Trophoblast cell (in vitro differentiated cells and primary cell): ENCODE results near the gene PADI3.

Experiments
- DNase-seq, 2 donors: peaks; one replicate each; pipeline ENCODE4 v3.0.0-alpha.2; 2016
- H2AFZ ChIP-seq: 2 replicates; pipeline ENCODE4 v1.6.1; 2013; ENCODE audit warnings: low read length, moderate library complexity, mild to moderate bottlenecking; ENCODE audit not compliant: insufficient read depth, poor library complexity
- H2AK5ac ChIP-seq: 2 replicates; pipeline ENCODE4 v1.6.1; 2013; ENCODE audit warnings: mild to moderate bottlenecking, low read length
- H2BK120ac ChIP-seq: 2 replicates; pipeline ENCODE4 v1.6.1; 2013; ENCODE audit warnings: low read length, mild to moderate bottlenecking, moderate library complexity; ENCODE audit not compliant: insufficient read depth, poor library complexity
- H2BK12ac ChIP-seq: 2 replicates; pipeline ENCODE4 v1.6.1; 2013; ENCODE audit warnings: mild to moderate bottlenecking, low read length, moderate library complexity
- H2BK5ac ChIP-seq: 2 replicates; pipeline ENCODE4 v1.6.1; 2013; ENCODE audit warnings: low read length, low read depth, moderate library complexity, mild to moderate bottlenecking; ENCODE audit not compliant: poor library complexity
- H3K14ac ChIP-seq: 2 replicates; pipeline ENCODE4 v1.6.1; 2013; ENCODE audit warnings: mild to moderate bottlenecking, low read length
- H3K18ac ChIP-seq: 2 replicates; pipeline ENCODE4 v1.6.1; 2013; ENCODE audit warnings: mild to moderate bottlenecking, low read length
- H3K23ac ChIP-seq: 2 replicates; pipeline ENCODE4 v1.6.1; 2013; ENCODE audit warnings: low read length
- H3K27ac ChIP-seq: 2 replicates; pipeline ENCODE4 v1.5.1; 2013; ENCODE audit warnings: low read depth, mild to moderate bottlenecking, inconsistent platforms, low read length, moderate library complexity
- H3K27me3 ChIP-seq: 2 replicates; pipeline ENCODE4 v1.6.1; 2013; ENCODE audit warnings: inconsistent platforms, mild to moderate bottlenecking, low read length, moderate library complexity; ENCODE audit not compliant: insufficient read depth
- H3K36me3 ChIP-seq, 2 experiments: 1 replicate in 1 of 2; 2 replicates in 1 of 2; pipeline ENCODE4 v1.6.1; 2013; ENCODE audit warnings: low read length in 2 of 2, mild to moderate bottlenecking in 2 of 2, moderate library complexity in 1 of 2; ENCODE audit not compliant: insufficient read depth in 2 of 2, control insufficient read depth in 1 of 2
- H3K4ac ChIP-seq: 2 replicates; pipeline ENCODE4 v1.6.1; 2013; ENCODE audit warnings: low read depth, mild to moderate bottlenecking, low read length, moderate library complexity
- H3K4me1 ChIP-seq, 2 experiments: 1 replicate in 1 of 2; 2 replicates in 1 of 2; pipeline ENCODE4 v1.6.1; 2013; ENCODE audit warnings: low read length in 2 of 2, mild to moderate bottlenecking in 2 of 2, moderate library complexity in 1 of 2; ENCODE audit not compliant: insufficient read depth in 2 of 2, control insufficient read depth in 1 of 2
- H3K4me2 ChIP-seq: 2 replicates; pipeline ENCODE4 v1.6.1; 2013; ENCODE audit warnings: inconsistent platforms, mild to moderate bottlenecking, low read length, moderate library complexity
- H3K4me3 ChIP-seq: 2 replicates; pipeline ENCODE4 v1.5.1; 2013; ENCODE audit warnings: mild to moderate bottlenecking, low read depth, low read length, inconsistent platforms
- H3K79me1 ChIP-seq: one replicate; pipeline ENCODE4 v1.6.1; 2013; ENCODE audit warnings: low read length
- H3K79me2 ChIP-seq: 2 replicates; pipeline ENCODE4 v1.6.1; 2013; ENCODE audit warnings: low read length, mild to moderate bottlenecking; ENCODE audit not compliant: control insufficient read depth, insufficient read depth, poor library complexity
- H3K9ac ChIP-seq: 2 replicates; pipeline ENCODE4 v1.6.1; 2013; ENCODE audit warnings: mild to moderate bottlenecking, low read length
- H3K9me3 ChIP-seq: 2 replicates; pipeline ENCODE4 v1.6.1; 2013; ENCODE audit warnings: low read depth, mild to moderate bottlenecking, control low read depth, inconsistent platforms, low read length; ENCODE audit not compliant: insufficient read depth
- H4K12ac ChIP-seq: 2 replicates; pipeline ENCODE4 v1.6.1; 2013; ENCODE audit warnings: low read depth, mild to moderate bottlenecking, low read length, moderate library complexity
- H4K8ac ChIP-seq: 2 replicates; pipeline ENCODE4 v1.6.1; 2013; ENCODE audit warnings: low read depth, mild to moderate bottlenecking, low read length, moderate library complexity
- H4K91ac ChIP-seq: one replicate; pipeline ENCODE4 v1.6.1; 2013; ENCODE audit warnings: low read depth, mild to moderate bottlenecking, low read length, moderate library complexity
- WGBS: extraction: QIAGEN DNeasy Blood & Tissue Kit; methylation state at CpG from one replicate; pipeline ENCODE4 v1.1.7; 2013; ENCODE audit warnings: missing lambda C conversion rate; ENCODE audit not compliant: insufficient read length, insufficient coverage; ENCODE audit errors: extremely low coverage; 5-methylcytosine and 5-hydroxymethylcytosine counted together

Gene PADI3

DNA sequence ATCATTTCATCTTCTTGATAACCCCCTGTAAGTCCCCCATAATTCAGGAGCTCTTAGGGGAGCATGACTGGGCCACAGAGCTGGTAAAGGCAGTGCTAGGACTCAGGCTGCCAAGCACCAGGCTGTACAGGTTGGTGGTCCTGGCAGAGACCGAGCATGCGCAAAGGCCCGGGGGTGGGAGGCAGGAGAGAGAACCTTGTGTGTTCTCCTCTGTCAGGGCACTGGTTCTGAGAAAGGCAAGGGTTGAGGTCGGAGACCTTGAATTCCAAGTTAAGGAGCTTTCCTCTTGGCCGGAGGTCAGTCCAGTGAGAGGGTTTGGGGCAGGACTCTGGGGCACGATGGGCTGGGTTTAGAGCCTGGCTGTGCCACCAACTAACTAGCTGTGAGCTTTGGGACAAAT lies 23.2 kb downstream of the PADI3 start:
- Histone ChIP-seq H3K9ac (no peak overlapping the region), H3K4me2 (no peak overlapping the region), H3K9me3 (no peaks in the 10 kb centered on the region), H3K4me3 (no peak overlapping the region), H4K12ac (no peak overlapping the region), H3K36me3 (no peaks in the 10 kb centered on the region), H3K14ac (no peak overlapping the region), H4K91ac (no peak overlapping the region), H4K8ac (no peak overlapping the region), H2AK5ac (no peak overlapping the region), H3K27ac (no peak overlapping the region), H3K79me1 (no peaks in the 10 kb centered on the region), H3K27me3 (no peaks in the 10 kb centered on the region), H2BK120ac (no peak overlapping the region), H3K23ac (no peak overlapping the region), H2BK12ac (no peak overlapping the region), H2AFZ (no peak overlapping the region), H3K4ac (no peak overlapping the region), H2BK5ac (no peak overlapping the region), H3K79me2 (no peaks in the 10 kb centered on the region), H3K4me1 (no peaks in the 10 kb centered on the region), H3K18ac (no peak overlapping the region)
- WGBS, result no CpG with 5 or more reads among the region's 6 CpGs
- DNase-seq, result no peak

DNA sequence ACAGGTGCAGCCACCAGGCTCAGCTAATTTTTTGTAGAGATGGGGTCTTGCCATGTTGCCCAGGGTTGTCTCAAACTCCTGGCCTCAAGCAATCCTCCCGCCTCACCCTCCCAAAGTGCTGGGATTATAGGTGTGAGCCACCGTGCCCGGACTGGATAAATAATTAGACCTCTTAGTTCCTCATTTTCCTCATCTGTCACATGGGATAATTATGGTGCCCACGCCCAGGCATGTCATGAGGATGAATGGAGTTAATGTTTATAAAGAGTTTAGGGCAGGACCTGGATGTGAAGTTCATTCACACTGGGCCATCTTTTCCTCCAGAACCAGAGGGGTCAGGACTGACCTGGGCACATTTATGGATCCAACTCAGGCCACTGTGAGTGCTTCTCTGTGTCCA lies 23.7 kb downstream of the PADI3 start:
- H2BK12ac ChIP-seq, result no peak overlapping the region
- H3K14ac ChIP-seq, result no peak overlapping the region
- no peak overlapping the region for H3K27ac ChIP-seq
- H3K4ac ChIP-seq, result no peak overlapping the region
- H3K23ac ChIP-seq, result no peak overlapping the region
- H3K79me2 ChIP-seq, result no peaks in the 10 kb centered on the region
- no peaks in the 10 kb centered on the region for H3K4me1 ChIP-seq
- no peak for DNase-seq
- H2AK5ac ChIP-seq, result no peak overlapping the region
- WGBS, result no CpG with 5 or more reads among the region's 4 CpGs
- H4K8ac ChIP-seq, result no peak overlapping the region
- H3K9ac ChIP-seq, result no peak overlapping the region
- H2AFZ ChIP-seq, result no peak overlapping the region
- no peak overlapping the region for H4K12ac ChIP-seq
- no peaks in the 10 kb centered on the region for H3K9me3 ChIP-seq
- no peaks in the 10 kb centered on the region for H3K27me3 ChIP-seq
- H3K4me3 ChIP-seq, result peak overlapping the region; percentile 2
- no peak overlapping the region for H3K18ac ChIP-seq
- no peak overlapping the region for H3K4me2 ChIP-seq
- H3K79me1 ChIP-seq, result no peaks in the 10 kb centered on the region
- no peak overlapping the region for H4K91ac ChIP-seq
- no peak overlapping the region for H2BK5ac ChIP-seq
- H3K36me3 ChIP-seq, result no peaks in the 10 kb centered on the region
- H2BK120ac ChIP-seq, result no peak overlapping the region

DNA sequence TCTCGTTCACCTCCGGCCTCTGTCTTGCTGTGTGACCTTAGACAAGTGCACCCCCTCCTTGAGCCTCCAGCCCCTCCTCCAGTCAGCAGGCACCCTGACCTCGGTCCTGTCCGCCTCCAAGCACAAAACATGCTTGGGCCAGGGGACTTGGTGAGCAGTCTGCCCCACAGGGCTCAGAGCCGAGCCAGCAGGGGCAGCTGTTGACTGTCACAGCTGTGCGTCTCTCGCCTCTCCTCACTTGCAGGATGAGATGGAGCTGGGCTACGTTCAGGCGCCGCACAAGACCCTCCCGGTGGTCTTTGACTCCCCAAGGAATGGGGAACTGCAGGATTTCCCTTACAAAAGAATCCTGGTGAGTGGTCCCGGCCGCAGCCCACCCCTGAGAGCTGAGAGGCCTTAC lies 24.2 kb downstream of the PADI3 start:
- H3K14ac ChIP-seq, result no peak overlapping the region
- H3K4me2 ChIP-seq, result no peak overlapping the region
- no peak overlapping the region for H3K4ac ChIP-seq

DNA sequence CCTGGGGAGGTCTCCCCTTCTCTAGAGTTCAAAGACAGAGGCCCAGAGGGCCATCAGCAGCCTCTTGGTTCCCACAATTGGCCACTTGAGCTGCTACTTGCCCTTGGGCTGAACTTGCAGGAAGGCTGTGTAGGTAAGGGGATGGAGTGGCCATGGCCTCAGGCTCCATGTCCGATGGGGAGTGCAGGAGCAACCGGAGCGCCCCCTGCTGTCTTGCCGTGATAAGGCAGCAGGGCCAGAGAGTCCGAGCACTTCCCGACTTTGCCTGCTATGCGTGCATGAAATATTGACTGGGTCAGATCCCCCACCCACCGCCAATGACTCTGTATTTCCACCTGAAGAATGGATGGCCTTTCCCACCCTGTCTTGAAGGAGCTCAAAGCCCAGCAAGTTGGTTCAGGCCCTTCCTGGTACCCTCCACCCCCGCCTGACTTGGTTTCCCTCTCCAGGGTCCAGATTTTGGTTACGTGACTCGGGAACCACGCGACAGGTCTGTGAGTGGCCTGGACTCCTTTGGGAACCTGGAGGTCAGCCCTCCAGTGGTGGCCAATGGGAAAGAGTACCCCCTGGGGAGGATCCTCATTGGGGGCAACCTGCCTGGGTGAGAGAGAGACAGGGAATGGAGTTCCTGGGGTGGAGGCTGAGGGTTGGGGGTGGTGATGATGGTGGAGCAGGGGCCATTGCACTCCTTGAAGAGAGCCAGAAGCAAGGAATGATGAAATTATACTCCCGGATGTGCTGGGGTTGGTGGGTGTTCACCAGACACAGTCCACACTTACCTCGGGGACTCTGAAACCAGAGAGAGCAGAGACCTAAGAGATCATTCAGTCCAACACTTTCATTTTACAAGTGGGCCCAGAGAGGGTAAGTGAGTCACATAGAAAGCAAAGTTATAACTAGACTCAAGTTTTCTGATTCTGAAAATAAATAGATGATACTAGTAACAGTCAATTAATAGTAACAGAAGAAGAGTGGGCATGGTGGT lies 25.6 kb downstream of the PADI3 start:
- no peaks in the 10 kb centered on the region for H3K36me3 ChIP-seq
- no CpG with 5 or more reads among the region's 15 CpGs for WGBS

More for the DNA sequence above, 24.2 kb downstream of the PADI3 start:
- Histone ChIP-seq H3K9me3 (no peaks in the 10 kb centered on the region), H3K9ac (no peak overlapping the region), H3K79me2 (no peaks in the 10 kb centered on the region), H3K4me1 (no peaks in the 10 kb centered on the region), H3K36me3 (no peaks in the 10 kb centered on the region), H4K91ac (no peak overlapping the region), H3K27ac (no peak overlapping the region), H3K79me1 (no peaks in the 10 kb centered on the region), H2AFZ (no peak overlapping the region), H4K8ac (no peak overlapping the region), H3K23ac (no peak overlapping the region), H3K18ac (no peak overlapping the region), H2BK12ac (no peak overlapping the region), H2BK5ac (no peak overlapping the region), H2BK120ac (no peak overlapping the region), H3K27me3 (no peaks in the 10 kb centered on the region), H4K12ac (no peak overlapping the region), H2AK5ac (no peak overlapping the region), H3K4me3 (peak overlapping the region; percentile 2)
- no CpG with 5 or more reads among the region's 13 CpGs for WGBS
- DNase-seq, result no peak

More for the DNA sequence above, 25.6 kb downstream of the PADI3 start:
- no peak overlapping the region for H3K9ac ChIP-seq
- H3K4me3 ChIP-seq, result no peak overlapping the region
- H2AFZ ChIP-seq, result no peak overlapping the region
- no peaks in the 10 kb centered on the region for H3K4me1 ChIP-seq
- H3K27me3 ChIP-seq, result no peaks in the 10 kb centered on the region
- H4K8ac ChIP-seq, result no peak overlapping the region
- H3K18ac ChIP-seq, result no peak overlapping the region
- no peak overlapping the region for H2BK120ac ChIP-seq
- no peak overlapping the region for H2AK5ac ChIP-seq
- no peak overlapping the region for H2BK12ac ChIP-seq
- H3K4me2 ChIP-seq, result no peak overlapping the region
- H3K79me2 ChIP-seq, result no peaks in the 10 kb centered on the region
- no peak overlapping the region for H3K23ac ChIP-seq
- no peaks in the 10 kb centered on the region for H3K9me3 ChIP-seq
- H3K4ac ChIP-seq, result no peak overlapping the region
- peak; percentile 47 to 81 for DNase-seq
- H4K91ac ChIP-seq, result no peak overlapping the region
- H2BK5ac ChIP-seq, result no peak overlapping the region
- H4K12ac ChIP-seq, result no peak overlapping the region
- no peaks in the 10 kb centered on the region for H3K79me1 ChIP-seq
- H3K14ac ChIP-seq, result no peak overlapping the region
- no peak overlapping the region for H3K27ac ChIP-seq
